PC-3 (cell line): Measurements from ENCODE around the gene CREG2.

Source experiments
- EZH2 ChIP-seq: fragments of 300-600 bp; sonication (generic); IDR thresholded peaks from one replicate; pipeline ENCODE4 v1.6.1; 2017; ENCODE audit warnings: antibody characterized with exemption, mild to moderate bottlenecking, low read length; ENCODE audit not compliant: unreplicated experiment
- TF ChIP-seq, protein P1 (sequence below): fragments of 300-600 bp; sonication (generic); conservative IDR thresholded peaks from 2 replicates; pipeline ENCODE4 v1.5.1; 2017; ENCODE audit warnings: antibody characterized with exemption, low read depth, mild to moderate bottlenecking, low read length

GRCh38 chr2:101420623-101421022, 33.3 kb upstream of the CREG2 start:
- TF ChIP-seq, protein P1, sequence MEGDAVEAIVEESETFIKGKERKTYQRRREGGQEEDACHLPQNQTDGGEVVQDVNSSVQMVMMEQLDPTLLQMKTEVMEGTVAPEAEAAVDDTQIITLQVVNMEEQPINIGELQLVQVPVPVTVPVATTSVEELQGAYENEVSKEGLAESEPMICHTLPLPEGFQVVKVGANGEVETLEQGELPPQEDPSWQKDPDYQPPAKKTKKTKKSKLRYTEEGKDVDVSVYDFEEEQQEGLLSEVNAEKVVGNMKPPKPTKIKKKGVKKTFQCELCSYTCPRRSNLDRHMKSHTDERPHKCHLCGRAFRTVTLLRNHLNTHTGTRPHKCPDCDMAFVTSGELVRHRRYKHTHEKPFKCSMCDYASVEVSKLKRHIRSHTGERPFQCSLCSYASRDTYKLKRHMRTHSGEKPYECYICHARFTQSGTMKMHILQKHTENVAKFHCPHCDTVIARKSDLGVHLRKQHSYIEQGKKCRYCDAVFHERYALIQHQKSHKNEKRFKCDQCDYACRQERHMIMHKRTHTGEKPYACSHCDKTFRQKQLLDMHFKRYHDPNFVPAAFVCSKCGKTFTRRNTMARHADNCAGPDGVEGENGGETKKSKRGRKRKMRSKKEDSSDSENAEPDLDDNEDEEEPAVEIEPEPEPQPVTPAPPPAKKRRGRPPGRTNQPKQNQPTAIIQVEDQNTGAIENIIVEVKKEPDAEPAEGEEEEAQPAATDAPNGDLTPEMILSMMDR: no peak
- TF ChIP-seq EZH2: no peak
